HFF-Myc (cell line): ENCODE measurements around the gene FARP1.
A peak's percentile ranks its signal among the peaks of the same experiment; 100 is the strongest.

Experiments
- DNase-seq: peaks from one replicate; pipeline ENCODE4 v3.0.0-alpha.2; 2011; ENCODE audit warnings: low read depth; ENCODE audit errors: extremely low read depth
- H3K4me3 ChIP-seq: replicated peaks from 2 replicates; pipeline ENCODE4 v1.5.1; 2011; ENCODE audit warnings: low read depth, mild to moderate bottlenecking, control low read depth, low read length
- TF ChIP-seq, protein P1 (sequence below): IDR thresholded peaks from 2 replicates; pipeline ENCODE4 v1.5.1; 2012; ENCODE audit warnings: mild to moderate bottlenecking, low read depth, low read length, control low read depth; ENCODE audit errors: missing control alignments

The FARP1 gene

DNA sequence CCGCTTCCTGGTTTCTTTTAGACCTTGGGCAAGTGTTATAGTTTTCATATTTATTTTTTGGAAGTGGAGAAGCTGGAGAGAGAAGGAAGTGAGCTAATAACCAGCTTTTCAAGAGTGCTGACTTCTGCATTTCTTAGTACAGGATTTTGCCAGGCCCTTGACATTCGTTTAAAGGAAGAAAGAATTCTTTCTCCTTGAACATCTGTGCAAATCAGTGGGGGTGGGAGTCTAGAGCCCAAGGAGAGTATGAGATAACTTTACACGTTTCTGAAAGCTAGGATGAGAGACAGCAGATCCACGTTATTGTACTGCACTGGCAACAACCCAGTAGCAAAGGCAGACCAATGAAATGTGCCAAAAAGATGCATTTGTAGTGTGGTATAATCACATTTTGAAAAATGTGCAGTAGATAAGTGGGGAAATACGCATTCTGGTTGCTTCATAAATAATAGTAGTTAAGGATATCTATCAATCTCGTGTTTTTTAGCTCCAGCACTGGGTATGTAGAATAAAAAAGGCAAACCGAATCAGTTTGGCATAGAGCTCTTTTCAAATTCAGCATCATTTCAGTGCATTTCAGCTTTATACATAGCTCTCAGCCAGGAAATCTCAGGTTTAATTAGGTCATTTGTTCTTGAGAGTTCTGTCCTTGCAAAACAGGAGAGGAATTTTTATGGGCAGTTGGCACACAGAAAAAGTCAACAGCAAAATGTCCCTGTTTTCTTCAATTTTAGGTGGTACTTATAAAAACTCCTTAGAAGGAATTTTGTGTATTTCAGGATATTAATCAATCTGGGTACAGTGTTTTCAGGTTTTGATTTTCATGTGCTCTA is 29.9 kb downstream of the FARP1 start:
- no peak overlapping the region for H3K4me3 ChIP-seq
- TF ChIP-seq, protein P1, sequence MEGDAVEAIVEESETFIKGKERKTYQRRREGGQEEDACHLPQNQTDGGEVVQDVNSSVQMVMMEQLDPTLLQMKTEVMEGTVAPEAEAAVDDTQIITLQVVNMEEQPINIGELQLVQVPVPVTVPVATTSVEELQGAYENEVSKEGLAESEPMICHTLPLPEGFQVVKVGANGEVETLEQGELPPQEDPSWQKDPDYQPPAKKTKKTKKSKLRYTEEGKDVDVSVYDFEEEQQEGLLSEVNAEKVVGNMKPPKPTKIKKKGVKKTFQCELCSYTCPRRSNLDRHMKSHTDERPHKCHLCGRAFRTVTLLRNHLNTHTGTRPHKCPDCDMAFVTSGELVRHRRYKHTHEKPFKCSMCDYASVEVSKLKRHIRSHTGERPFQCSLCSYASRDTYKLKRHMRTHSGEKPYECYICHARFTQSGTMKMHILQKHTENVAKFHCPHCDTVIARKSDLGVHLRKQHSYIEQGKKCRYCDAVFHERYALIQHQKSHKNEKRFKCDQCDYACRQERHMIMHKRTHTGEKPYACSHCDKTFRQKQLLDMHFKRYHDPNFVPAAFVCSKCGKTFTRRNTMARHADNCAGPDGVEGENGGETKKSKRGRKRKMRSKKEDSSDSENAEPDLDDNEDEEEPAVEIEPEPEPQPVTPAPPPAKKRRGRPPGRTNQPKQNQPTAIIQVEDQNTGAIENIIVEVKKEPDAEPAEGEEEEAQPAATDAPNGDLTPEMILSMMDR, result no peak
- no peak for DNase-seq

DNA sequence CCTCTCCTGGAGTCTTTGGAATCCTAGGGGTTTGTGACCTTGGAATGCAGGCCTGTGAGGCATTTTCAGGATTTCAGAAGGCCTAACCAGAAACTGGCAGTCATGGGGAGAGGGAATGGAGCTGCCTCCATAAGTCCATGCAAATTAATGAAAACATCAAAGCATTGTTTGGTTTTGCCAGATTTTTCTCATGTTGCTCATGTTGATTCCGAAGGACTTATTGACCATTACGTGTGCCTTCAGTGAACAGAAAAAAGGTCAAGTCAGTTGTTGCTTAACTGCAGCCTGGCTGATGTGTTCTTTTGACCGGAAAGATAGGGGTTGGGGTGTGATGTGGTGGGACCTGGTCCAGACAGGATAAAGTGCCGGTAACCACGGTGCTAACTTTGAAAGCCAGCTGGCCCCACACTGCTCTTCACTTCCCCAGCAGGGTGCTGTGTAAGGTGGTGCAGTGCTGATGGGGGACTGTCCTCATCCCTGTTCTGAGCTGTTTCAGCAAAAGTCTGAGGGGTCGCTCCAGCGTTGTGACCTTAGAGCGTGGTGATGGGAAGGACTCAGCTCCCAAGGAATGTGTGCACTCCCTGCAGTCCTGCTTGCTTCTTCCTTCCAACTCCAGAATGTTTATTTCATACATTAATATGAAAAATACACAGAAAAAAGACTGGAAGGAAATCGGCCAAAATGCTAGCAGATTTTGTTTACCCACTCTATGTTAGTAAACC is 30.7 kb downstream of the FARP1 start:
- H3K4me3 ChIP-seq, result no peak overlapping the region
- TF ChIP-seq, protein P1, result no peak
- DNase-seq, result peak; percentile 44

DNA sequence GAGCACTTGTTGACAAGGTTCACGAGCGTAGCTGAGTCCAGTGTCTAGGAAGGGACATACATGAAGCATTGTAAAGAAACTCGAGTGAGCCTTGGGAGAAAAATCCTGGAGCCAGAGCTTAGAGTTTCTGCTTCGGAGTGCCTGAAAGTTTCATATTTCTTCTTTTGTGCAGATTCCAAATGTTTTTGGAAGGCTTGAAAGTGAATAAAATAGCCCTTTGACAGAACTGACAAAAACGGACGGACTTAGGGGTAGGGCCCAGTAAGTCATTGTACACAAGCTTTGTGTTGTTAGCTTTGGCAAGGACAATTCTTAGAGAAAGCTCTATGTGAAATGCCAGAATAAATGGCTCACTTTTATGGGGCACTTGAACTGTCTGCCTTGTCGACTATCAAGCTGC is 31.4 kb downstream of the FARP1 start:
- DNase-seq, result no peak
- H3K4me3 ChIP-seq, result no peak overlapping the region
- TF ChIP-seq, protein P1, result no peak

DNA sequence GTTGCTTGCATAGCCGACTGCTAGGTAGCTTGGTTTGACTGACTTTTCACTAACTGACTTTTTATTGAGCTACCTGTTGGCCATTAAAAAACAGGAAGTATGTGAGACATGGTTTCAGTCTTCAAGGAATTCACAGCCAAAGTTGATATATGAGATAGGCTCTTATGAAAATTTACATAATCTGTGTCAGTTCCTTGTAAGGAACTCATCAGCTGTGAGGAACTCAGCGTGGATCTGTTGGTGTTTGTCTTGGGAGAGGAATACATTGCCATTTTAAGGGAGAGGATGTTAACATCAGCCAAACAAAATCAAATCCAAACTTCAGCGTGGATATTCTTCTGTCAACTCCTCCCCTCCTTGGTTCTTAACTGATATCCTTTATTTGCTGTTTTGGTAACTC is 32.1 kb downstream of the FARP1 start:
- no peak for DNase-seq
- TF ChIP-seq, protein P1, result no peak
- H3K4me3 ChIP-seq, result no peak overlapping the region

DNA sequence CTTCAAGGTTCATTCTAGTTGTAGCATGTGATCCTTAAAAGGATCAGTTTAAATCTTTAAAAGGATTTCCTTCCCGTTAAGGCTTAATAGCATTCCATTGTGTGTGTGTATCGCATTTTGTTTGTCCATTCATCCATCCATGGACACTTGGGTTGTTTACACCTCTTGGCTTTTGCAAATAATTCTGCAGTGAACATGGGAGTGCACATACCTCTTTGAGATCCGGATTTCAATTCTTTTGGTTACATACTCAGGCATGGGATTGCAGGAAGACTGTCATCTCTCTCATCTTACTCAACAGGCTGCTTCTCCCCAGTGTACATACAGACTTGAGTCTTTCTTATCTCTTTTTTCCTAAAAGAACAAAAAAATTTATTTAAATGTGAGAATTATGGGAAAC is 32.9 kb downstream of the FARP1 start:
- no peak overlapping the region for H3K4me3 ChIP-seq
- TF ChIP-seq, protein P1, result no peak
- no peak for DNase-seq

DNA sequence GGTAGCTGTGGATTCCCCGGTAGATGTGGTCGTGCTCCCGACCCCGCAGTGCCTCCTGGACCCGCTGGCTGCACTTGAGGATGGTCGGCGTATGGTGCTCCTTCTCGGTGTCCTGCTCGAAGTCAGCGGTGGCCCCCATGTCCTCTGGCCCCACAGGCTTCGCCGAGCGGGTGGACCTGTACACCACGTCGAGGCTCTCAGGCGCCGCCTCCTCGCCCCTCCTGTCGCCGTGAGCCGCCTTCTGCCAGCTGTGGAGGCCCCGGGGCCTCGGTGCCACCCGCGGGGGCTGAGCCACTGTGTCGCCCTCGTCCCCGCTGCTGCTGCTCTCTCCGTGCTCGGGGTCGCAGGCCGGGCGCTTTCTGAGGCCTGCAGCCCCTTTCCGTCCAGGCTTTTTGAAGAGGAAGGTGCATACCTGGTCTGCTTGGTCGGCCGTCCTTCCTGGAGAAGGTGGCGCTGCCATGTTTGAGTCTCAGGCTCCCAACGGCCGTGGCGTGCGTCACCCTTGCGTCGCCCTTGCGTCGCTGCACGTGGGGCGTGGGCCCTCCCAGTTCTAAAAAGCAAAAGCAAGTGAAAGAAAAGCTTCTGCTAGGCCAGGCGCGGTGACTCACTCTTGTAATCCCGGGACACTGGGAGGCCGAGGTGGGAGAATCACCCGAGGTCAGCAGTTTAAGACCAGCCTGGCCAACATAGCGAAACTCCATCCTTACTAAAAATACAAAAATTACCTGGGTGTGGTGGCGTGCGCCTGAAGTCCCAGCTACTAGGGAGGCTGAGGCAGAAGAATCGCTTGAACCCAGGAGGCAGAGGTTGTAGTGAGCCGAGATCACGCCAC is 34.1 kb downstream of the FARP1 start, which contains the start of gene RNF113B:
Gene RNF113B (minus strand): TSS at position 493 of the 832 bp plus-strand sequence. CDS start 33 bp downstream, at position 460.
- no peak for DNase-seq
- no peak within 1 kb of the TSS for H3K4me3 ChIP-seq
- TF ChIP-seq, protein P1, result no peak
